Placental pericyte (primary cell): Measurements from ENCODE around the gene CARD8. TPM values are rescaled to one million over a fixed set of nuclear protein-coding genes. Genes with fewer than 3 reads are reported as not detected.

Source experiments
- total RNA-seq: library from RNA; depleted of rRNA; stranded (reverse); fragments of >200 nt; gene quantifications from 2 replicates; pipeline ENCODE4 v1.2.3, GENCODE V29; 2012

Gene CARD8
- total RNA-seq = 13.1 and 32.8 TPM in 2 replicates

GRCh38 chr19:48255376-48256303, at the start of gene CARD8:
Gene CARD8 (minus strand): TSS chr19:48255912. CDS start chr19:48241020, 14,892 bp downstream.

GRCh38 chr19:48169939-48170803, 85.5 kb downstream of the CARD8 start, which contains the start of the genes LIG1 and ZSWIM9:
Gene LIG1 (minus strand): TSS chr19:48170344. CDS start chr19:48165566, 4,778 bp downstream.
Gene ZSWIM9 (plus strand): TSS chr19:48170680. CDS start chr19:48171803, 1,123 bp downstream.

Other genes starting within 250 kb of the CARD8 start
- gene CABP5, start 211.8 kb downstream of the CARD8 start, total RNA-seq = not detected in 2 replicates
- 6.7 and 45.3 TPM in 2 replicates for gene PLA2G4C, start 145.1 kb downstream of the CARD8 start, total RNA-seq
- gene LIG1, start 85.6 kb downstream of the CARD8 start, total RNA-seq = 8.3 and 47.2 TPM in 2 replicates
- 2.0 and 3.0 TPM in 2 replicates for gene ZSWIM9, start 85.2 kb downstream of the CARD8 start, total RNA-seq
- gene ZNF114, start 14.2 kb upstream of the CARD8 start, total RNA-seq = 0.29 and 0.66 TPM in 2 replicates
- 139 and 150 TPM in 2 replicates for gene EMP3, start 69.6 kb upstream of the CARD8 start, total RNA-seq
- 3.3 and 5.0 TPM in 2 replicates for gene TMEM143, start 108.0 kb upstream of the CARD8 start, total RNA-seq
- gene SYNGR4, start 108.5 kb upstream of the CARD8 start, total RNA-seq = not detected in 2 replicates
- 128 and 129 TPM in 2 replicates for gene KDELR1, start 135.6 kb upstream of the CARD8 start, total RNA-seq
- gene GRIN2D, start 137.8 kb upstream of the CARD8 start, total RNA-seq = 5.0 and 7.2 TPM in 2 replicates
- 32.2 and 62.4 TPM in 2 replicates for gene GRWD1, start 190.1 kb upstream of the CARD8 start, total RNA-seq
- 0.29 and 0.66 TPM in 2 replicates for gene KCNJ14, start 199.7 kb upstream of the CARD8 start, total RNA-seq
- gene CYTH2, start 213.5 kb upstream of the CARD8 start, total RNA-seq = 54.5 and 70.9 TPM in 2 replicates